ENCODE data around the gene FOXO4.

FOXO4 gene

GRCh38 chrX:71098951-71099506, 3.4 kb downstream of the FOXO4 start:
- DNase-seq (ENCODE audit: low read depth in 1 of 2, low spot score in 1 of 2): no peak

- no peak for DNase-seq (ENCODE audit: low read depth in 1 of 2, low spot score in 1 of 2)
These were observed 4.1 kb downstream of the FOXO4 start for GRCh38 chrX:71099736-71100135.

- DNase-seq (ENCODE audit: low read depth in 1 of 2, low spot score in 1 of 2): no peak
These were observed 5.2 kb downstream of the FOXO4 start for GRCh38 chrX:71100581-71101505.

- DNase-seq (ENCODE audit: low read depth in 1 of 2, low spot score in 1 of 2): no peak
These were observed 6.6 kb downstream of the FOXO4 start for GRCh38 chrX:71102292-71102691.

- DNase-seq (ENCODE audit: low read depth in 1 of 2, low spot score in 1 of 2): peak in 1 of 2 donors; percentile 26
These were observed 7.7 kb downstream of the FOXO4 start for GRCh38 chrX:71103110-71103983.

- no peak for DNase-seq (ENCODE audit: low read depth in 1 of 2, low spot score in 1 of 2)
These were observed 10.0 kb downstream of the FOXO4 start for GRCh38 chrX:71105628-71106027.

GRCh38 chrX:71106427-71106826, 10.8 kb downstream of the FOXO4 start, which contains the start of gene CXorf65:
TSS of gene CXorf65 (minus strand) at chrX:71106740. CDS start at chrX:71106556, 184 bp downstream.
- DNase-seq (ENCODE audit: low read depth in 1 of 2, low spot score in 1 of 2): no peak

GRCh38 chrX:71107245-71107644, 11.6 kb downstream of the FOXO4 start:
- DNase-seq (ENCODE audit: low read depth in 1 of 2, low spot score in 1 of 2): no peak

GRCh38 chrX:71107762-71108360, 12.2 kb downstream of the FOXO4 start:
- no peak for DNase-seq (ENCODE audit: low read depth in 1 of 2, low spot score in 1 of 2)

GRCh38 chrX:71109051-71109450, 13.4 kb downstream of the FOXO4 start:
- no peak for DNase-seq (ENCODE audit: low read depth in 1 of 2, low spot score in 1 of 2)

GRCh38 chrX:71111141-71111843, 15.6 kb downstream of the FOXO4 start, which contains the start of gene IL2RG:
TSS of gene IL2RG (minus strand) at chrX:71111577. CDS start at chrX:71111539, 38 bp downstream.
- peak; percentile 34 to 72 for DNase-seq (ENCODE audit: low read depth in 1 of 2, low spot score in 1 of 2)

GRCh38 chrX:71111921-71112431, 16.3 kb downstream of the FOXO4 start:
- no peak for DNase-seq (ENCODE audit: low read depth in 1 of 2, low spot score in 1 of 2)

GRCh38 chrX:71117358-71117757, 21.7 kb downstream of the FOXO4 start:
- DNase-seq (ENCODE audit: low read depth in 1 of 2, low spot score in 1 of 2): no peak

GRCh38 chrX:71118032-71118984, 22.7 kb downstream of the FOXO4 start, which contains the start of gene MED12:
TSS of gene MED12 (plus strand) at chrX:71118596. CDS start at chrX:71118755, 159 bp downstream.
- DNase-seq (ENCODE audit: low read depth in 1 of 2, low spot score in 1 of 2): peak; percentile 44 to 69

- no peak for DNase-seq (ENCODE audit: low read depth in 1 of 2, low spot score in 1 of 2)
These were observed 23.4 kb downstream of the FOXO4 start for GRCh38 chrX:71118985-71119535.

- DNase-seq (ENCODE audit: low read depth in 1 of 2, low spot score in 1 of 2): no peak
These were observed 32.6 kb downstream of the FOXO4 start for GRCh38 chrX:71128166-71128833.

GRCh38 chrX:71128915-71129765, 33.5 kb downstream of the FOXO4 start:
- DNase-seq (ENCODE audit: low read depth in 1 of 2, low spot score in 1 of 2): peak; percentile 53 to 64

All from activated T-helper 1 cell treated with anti-CD3 and anti-CD28 coated beads, Interleukin-2, amount 50 U/mL, for 16 hours (primary cell).